ENCODE data around the gene HMCN2.
"Not testable (repeated sequence)": the region's sequence is repeated elsewhere in the genome, so short reads cannot be mapped to it uniquely, and the experiment has no call there.

Gene HMCN2

DNA sequence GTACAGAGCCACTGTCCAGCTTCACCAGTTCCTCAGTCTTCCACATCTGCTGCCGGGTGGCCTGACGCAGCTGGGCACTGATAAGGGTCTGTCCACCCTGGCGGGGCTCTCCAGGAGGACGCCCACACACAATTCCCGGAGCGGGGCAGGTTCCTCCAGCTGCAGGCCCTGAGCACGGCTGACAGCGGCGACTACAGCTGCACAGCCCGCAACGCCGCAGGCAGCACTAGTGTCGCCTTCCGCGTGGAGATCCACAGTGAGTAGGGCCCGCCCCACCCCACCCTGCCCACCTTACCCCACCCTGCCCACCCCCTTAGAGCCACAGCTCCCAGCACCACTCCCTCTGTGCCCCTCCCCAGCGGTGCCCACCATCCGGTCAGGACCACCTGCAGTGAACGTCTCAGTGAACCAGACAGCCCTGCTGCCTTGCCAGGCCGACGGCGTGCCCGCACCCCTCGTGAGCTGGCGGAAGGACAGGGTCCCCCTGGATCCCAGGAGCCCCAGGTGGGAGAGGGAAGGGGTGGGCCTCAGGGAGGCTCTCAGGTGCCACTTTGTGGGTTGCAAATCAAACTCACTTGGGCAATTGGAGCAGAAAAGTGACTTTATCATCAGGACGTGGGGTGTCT, 130.4 kb downstream of the HMCN2 start:
- DNase-seq: no peak

DNA sequence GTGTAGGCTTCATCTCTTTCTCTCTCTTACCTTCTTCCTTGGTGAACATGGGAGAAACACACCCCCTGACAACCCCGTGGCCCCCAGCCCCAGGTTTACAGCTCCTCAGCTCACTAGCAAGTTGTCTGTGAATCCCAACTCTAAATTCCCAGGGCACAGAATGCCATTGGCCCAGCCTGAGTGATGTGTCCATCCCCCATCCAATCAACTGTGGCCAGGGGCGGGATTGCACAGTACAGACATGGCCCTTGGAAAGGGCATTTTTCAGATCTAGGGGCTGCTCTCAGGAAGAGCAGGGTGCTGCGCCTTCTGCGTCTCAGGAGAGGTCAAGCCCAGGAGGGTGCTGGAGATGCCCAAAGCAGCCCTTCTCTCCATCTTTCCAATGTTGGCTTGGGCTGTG, 131.0 kb downstream of the HMCN2 start:
- DNase-seq: no peak

DNA sequence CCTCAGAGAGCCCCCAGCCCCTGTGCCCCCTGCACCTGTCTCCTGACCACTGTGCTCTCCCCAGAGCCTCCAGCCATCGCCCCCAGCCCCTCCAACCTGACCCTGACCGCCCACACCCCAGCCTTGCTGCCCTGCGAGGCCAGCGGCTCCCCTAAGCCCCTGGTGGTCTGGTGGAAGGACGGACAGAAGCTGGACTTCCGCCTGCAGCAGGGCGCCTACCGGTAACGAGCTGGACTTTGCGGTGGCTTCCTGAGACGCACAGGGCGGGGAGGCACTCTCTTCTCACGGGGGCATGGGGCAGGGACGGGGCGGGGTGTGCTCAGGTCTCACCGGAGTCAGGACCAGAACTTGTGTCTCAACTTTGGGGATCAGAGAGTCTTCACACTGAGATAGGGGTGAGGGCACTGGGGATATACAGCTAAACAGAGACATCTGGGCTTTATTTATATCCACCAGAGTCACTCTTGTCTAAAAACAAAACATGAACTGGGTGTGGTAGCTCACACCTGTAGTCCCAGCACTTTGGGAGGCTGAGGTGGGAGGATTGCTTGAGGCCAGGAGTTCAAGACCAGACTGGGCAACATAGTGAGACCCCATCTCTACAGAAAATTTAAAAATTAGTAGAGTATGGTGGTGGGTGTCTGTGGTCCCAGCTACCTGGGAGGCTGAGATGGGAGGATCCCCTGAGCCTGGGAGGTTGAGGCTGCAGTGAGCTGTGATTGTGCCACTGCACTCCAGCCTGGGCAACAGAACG, 133.1 kb downstream of the HMCN2 start:
- DNase-seq: no peak

DNA sequence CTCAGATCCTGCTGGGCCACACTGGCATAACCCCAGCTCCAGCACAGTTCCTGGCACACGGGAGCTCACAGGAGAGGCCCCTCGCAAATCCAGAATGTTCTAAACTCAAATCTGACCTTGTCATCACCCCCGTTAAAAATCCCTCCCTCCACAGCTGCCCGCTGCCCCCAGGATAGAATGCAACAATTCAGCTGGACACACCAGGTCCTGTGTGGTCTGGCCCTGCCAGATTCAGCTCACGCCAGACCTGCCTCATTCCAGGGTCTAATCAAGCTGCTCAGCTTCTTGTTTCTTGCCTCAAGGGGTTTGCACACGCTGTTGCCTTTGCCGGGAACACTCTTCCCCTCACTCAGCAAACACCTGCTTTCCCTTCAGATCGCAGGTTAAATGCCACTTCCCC, 134.2 kb downstream of the HMCN2 start:
- DNase-seq: peak; percentile 83

DNA sequence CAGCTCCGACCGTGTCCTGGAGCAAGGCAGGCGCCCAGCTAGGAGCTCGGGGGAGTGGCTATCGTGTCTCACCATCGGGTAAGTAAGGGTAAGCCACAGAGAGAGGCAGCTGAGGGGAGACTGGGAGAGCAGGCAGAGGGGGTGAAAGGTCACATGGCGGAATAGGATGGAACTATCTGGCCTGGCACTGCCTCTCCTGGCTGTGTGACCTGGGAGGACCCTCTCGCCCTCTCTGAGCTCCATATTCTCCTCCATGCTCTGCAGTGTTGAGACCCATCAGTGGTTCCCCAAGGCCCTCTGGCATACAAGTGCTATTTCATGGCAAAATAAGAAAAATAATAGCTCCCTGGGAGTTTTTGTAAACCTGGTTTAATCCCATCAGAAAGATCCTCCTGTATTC, 135.3 kb downstream of the HMCN2 start:
- no peak for DNase-seq

DNA sequence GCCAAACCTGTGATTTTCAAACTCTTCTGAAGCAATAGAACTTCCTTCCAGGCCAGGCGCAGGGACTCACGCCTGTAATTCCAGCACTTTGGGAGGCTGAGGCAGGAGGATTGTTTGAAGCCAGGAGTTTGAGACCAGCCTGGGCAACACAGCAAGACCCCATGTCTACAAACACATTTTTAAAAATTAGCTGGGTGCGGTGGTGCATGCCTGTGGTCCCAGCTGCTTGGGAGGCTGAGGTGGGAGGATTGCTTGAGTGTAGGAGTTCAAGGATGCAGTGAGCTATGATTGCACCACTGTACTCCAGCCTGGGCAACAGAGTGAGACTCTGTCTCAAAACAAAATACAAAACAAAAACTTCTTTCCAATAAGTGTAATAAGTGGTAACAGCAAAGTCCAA, 136.2 kb downstream of the HMCN2 start:
- DNase-seq: not testable (repeated sequence)

DNA sequence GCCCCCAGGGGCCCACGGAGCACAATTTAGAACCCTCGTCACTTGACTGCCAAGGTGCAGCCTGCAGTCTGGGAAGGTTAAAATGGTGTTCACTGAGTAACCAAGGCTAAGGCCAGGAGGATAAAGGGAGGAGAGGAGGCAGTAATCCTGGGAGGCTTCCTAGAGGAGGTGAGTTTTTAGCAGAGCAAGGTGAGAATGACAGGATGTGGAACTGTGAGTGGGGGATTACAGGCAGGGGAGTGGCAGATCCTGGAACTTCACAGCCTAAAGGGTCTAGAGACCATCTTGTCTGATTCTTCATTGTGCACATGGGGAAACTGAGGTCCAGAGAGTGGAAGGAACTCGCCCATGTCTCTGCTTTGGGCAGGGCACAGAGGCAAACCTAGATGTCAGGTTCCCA, 136.7 kb downstream of the HMCN2 start:
- DNase-seq: no peak

DNA sequence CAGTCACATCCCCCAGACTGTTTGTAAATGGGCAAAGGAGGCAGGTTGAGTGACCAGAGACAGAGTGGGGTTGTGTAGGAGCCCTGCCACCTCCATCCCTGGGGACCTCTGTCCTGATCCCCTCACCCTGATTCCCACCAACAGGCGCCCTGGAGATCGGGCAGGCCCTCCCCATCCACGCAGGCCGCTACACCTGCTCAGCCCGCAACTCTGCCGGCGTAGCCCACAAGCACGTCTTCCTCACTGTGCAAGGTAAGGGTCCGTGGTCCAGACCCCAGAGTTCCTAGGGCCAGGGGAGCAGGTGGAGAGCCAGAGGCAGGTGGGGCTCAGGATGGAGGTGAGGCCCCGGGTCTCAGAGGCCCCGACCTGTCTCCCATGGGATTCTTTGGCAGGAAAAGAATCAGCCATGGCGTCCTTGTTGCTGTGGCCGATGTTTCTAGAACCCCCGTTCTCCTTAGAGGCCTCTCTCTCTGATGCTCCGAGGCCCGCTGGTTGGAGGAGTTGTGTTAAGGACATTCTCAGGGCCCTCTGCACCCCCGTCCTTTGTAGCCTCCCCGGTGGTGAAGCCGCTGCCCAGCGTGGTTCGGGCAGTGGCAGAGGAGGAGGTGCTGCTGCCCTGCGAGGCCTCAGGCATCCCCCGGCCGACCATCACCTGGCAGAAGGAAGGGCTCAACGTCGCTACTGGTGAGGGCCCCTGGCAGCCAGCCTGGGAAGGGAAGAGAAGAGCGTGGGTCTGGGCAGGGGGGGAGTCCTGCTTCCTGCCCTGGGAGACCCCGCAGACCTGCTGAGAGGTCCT, 137.3 kb downstream of the HMCN2 start:
- no peak for DNase-seq

DNA sequence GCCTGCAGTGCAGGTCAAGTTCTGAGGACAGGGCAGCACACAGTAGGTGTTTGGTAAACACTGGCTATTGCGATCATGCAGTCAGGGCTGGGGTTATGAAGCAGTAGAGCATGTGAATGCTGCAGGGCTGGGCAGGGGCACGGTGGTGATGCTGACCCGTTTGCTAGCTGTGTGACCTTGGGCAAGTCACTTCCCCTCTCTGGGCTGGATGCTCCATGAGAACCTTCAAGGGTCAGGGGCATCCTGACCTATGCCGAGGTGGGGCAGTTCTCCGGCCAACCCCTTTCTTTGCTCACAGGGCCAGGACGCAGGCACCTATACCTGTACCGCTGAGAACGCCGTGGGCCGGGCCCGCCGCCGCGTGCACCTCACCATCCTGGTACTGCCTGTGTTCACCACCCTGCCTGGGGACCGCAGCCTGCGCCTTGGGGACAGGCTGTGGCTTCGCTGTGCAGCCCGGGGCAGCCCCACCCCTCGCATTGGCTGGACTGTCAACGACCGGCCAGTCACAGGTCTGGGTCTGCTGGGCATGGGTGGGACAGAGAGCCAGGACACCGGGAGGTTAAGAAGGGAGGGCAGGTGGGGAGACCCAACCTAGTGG, 140.2 kb downstream of the HMCN2 start:
- DNase-seq: no peak

DNA sequence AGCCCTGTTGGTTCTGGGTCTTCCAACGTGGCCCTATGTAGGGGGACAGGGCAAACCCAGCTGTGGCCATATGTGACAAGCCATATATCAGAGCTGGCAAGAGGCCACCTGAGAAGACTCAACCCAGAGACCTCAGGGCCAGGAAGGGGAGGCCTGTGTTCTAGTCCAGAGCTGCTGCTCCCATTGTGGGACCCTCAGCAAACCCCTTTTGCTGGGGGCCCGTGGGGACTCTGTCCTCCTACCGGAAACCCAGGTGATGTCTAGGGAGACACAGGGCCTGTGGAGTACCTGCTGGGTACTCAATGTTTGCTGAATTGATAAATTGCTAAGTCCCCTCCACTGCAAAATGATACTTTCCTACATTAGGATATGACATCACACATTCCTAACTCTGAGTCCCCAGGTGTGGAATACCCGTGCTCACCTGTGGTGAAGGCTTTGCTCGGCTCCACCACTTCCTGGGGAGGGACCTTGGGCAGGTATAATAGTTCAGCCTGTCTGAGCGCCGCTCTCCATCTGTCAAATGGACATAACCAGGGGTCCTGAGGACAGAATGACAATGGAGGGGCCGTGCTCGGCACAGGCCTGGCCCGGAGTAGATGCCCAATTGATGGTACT, 140.8 kb downstream of the HMCN2 start:
- no peak for DNase-seq

DNA sequence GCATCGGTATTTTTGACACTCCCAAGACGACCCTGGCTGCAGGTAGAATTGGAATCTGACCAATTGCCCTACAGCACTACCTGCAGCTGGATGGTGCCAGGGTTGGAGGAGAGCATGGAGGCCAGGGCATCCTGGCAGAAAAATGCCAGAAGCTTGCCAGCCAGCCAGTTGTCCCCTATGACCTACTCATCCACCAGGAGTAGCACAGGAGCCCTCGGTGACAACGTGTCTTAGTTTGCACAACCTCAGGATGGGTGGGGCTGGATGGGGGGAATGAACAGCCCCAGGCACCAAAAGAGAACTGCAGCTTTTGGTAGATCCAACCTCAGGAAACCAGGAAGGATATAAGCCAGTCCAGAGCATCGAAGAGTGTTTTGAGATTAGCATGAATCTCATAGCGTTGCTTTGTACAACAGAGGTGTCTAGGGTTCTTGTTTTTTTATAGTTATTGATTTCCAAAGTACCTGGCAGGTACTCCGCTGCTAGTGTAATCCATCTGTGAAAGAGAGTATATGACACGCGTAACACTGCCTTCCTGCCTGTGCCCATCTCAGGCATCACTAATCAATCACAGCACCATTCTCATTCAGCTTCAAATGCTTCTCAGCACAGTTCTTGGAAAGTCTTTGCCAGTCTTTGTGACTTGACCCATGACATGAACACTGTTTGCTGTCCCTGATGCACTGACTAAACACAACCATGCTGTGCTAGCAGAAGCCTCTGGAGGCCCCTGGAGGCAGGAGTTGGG, 142.5 kb downstream of the HMCN2 start:
- DNase-seq: no peak

DNA sequence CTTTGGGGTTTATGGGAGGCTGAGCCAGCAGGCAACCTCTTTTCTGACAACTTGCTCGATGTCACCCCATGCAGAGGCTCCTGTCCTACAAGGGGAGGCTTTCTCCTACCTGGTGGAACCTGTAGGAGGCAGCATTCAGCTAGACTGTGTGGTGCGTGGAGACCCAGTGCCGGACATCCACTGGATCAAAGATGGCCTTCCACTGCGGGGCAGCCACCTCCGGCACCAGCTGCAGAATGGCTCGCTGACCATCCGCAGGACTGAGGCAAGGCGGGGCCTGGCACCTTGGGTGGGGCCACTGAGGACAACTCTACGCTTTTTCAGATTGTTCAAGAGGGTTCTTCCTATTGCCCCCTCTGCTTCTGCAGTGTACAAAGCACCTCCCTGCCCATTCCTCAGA, 143.1 kb downstream of the HMCN2 start:
- DNase-seq: no peak

DNA sequence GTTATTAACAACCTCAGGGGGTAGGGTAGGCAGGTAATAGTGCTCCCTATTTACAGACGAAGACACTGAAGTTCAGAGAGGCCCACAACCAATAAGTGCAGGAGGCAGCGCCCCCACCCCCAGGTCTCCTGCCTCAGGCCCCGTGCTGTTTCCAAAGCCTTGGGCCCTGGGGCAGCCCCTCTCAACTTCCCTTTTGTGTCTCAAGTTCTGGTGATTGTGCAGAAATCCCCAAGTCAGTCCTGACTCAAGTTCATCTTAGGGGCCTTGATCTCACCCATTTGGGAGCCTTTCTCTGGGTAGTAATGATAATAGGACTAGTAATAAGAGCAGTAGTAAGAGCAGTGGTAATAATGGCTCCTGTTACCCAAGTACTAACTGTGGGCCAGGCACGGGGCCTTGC, 143.7 kb downstream of the HMCN2 start:
- DNase-seq: no peak

DNA sequence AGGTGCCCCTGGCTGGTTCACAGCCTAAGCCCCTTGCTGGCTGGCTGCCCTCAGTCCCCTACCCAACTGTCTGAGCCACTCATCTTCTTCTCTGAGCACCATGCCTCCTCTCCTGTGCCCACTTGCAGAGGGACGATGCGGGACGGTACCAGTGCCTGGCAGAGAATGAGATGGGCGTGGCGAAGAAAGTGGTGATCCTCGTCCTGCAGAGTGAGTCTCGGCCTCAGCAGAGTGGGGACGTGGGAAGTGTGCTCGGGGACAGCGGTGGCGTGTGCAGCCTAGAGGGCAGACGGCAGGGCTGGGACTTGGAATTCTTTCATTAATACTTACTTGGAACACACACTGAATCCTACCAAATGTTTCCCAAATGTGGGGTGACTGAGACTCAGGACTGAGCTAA, 144.9 kb downstream of the HMCN2 start:
- DNase-seq: no peak

DNA sequence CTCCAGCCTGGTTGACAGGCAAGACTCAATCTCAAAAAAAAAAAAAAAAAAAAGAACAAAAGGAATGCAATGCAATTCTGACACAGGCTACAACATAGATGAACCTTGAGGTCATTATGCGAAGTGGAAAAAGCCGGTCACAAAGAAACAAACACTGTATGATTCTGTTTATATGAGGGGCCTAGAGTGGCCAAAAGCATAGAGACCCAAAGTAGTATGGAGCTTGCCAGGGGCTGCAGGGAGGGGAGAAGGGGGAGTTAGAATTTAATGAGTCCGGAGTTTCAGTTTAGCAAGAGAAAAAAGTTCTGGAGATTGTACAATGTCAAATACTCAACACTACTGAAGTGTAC, 146.0 kb downstream of the HMCN2 start:
- no peak for DNase-seq

DNA sequence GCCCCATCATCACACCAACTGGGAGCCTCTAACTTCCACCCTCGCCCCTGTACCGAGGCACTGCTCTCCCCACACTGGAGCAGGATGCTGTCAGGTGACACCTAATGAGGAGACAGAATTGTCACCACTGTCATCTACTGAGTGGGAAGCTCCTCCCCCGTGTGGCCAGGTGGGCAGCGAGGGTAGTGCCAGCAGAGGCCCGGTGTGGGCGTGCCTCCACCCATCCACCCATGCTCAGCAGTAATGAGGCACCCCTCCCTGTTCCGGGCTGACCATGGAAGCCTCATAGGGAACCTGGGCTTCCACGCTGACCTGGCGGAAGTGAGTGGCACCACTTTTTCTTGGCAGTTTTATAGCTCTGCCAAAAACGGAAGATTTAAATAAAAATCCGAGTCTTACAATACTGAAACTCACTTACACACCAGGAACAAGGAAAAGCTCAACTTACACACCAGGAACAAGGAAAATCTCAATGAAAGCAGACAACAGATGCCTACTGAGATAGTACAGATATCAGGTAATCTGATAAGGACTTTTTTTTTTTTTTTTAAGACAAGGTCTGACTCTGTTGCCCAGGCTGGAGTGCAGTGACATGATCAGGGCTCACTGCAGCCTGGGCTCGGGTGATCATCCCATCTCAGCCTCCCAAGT, 148.6 kb downstream of the HMCN2 start:
- no peak for DNase-seq

DNA sequence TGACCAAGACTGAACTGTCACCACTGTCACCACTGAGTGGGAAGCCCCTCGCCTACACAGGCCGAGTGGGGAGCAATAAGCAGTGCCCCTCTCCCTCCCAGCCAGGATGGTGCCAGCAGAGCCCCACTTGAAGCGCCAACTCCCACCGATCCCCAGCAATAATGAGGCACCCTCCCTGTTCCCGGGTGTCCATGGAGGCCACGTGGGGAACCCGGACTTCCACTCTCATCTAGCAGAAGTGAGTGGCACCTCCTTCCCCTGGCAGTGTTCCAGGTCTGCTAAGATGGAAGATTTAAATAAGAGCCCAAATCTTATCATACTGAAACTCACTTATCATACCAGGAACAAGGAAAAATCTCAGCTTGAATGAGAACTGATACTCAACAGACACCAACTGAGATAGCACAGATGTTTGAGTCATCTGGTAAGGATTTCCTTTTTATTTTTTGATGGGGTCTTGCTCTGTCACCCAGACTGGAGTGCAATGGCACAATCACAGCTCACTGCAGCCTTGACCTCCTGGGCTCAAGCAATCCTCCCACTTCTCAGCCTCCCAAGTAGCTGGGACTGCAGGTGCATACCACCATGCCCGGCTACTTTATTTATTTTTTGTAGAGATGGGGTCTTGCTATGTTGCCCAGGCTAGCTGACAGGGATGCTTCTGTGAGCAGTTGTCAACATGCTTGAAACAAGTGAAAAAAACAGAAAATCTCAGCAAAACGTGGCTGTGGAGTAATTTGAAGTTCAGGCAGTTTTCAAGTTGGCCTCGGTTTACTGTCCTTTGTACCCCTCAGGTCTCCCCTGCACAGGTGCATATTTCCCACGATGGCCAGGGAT, 149.6 kb downstream of the HMCN2 start:
- no peak for DNase-seq

DNA sequence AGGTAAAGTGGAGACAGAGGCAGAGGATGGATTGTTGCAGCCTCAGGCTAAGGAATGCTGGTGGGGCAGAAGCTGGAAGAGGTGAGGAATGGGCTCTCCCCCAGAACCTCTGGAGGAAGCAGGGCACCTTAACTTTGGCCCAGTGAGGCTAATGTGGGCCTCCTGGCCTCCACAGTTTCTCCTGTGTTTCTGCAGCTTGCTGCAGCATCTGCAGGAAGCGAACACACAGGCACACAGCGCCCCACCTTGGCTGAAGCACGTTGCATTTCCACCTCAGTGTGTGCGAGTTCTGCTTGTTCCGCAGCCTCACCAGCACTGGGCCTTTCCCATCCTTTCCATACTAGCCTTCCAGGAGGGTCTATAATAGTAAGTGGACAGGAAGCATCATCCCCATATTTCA, 152.0 kb downstream of the HMCN2 start:
- peak; percentile 75 for DNase-seq

DNA sequence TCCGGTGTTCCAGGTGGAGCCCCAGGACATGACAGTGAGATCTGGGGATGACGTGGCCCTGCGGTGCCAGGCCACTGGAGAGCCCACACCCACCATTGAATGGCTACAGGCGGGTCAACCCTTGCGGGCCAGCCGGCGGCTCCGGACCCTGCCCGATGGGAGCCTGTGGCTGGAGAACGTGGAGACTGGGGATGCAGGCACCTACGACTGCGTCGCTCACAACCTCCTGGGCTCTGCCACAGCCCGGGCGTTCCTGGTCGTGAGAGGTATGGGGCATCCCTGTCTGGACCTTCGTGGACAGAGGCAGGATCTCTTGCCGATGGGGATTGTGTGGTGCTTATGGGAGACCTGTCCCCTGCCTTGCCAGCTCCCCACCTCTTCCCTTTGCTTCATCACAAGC, 153.2 kb downstream of the HMCN2 start:
- no peak for DNase-seq

DNA sequence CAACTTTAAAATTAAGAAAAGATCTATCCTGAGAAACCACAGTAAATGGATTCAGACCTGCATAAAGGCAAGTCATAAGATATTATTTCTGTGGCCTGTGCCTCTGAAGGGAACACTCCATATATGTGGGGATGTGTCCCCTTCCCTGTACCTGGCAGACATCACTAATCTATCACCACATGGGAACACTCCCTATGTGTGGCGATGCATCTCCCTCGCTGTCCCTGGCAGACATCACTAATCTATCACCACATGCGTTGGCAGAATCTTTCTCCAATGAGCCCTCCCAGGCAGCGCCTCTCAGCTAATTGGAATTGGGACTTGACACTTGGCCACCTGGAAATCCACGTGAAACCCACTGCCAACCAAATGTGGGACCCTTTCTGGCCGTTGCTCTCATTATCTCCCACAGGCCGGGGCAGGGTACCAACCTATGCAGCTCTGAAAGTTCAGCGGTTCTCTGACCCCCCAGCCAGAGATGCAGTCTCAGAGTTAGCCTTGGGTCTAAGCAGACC, 154.0 kb downstream of the HMCN2 start:
- no peak for DNase-seq

All from islet precursor cell (in vitro differentiated cells).